Measurements from ENCODE around the gene FSTL4. TPM values are rescaled to one million over a fixed set of nuclear protein-coding genes. Genes with fewer than 3 reads are reported as not detected.
"Not testable (repeated sequence)": the region's sequence is repeated elsewhere in the genome, so short reads cannot be mapped to it uniquely, and the experiment has no call there.

Gene FSTL4
- total and polyA plus RNA-seq, 2 donors, result 0.99 to 1.2 TPM

DNA sequence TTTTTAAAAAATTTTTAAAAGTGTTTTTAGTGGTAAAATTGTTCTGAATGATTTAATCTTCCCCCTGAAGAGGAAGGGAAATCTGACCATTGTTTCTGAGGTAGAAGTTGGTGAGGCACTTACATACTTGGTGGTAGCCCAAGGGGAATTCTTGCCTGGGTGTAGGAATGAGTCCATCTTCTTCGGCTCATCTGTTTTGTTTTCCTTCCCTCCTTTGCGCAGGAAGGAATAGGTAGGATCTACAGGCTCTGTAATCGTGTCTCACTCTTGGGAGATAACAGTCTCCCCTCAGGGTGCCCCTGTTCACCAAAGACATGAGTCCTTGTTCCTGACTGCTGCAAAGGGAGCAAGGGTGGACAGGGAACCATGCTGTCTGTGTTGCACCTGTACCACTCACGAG lies 422.5 kb downstream of the FSTL4 start:
- Histone ChIP-seq H3K27ac (ENCODE audit: low read depth in 1 of 2, low read length in 1 of 2) (no peak overlapping the region), H3K4me3 (ENCODE audit: low read length in 2 of 2) (no peak overlapping the region), H3K9me3 (ENCODE audit: control insufficient read depth in 2 of 2, insufficient read depth in 1 of 2, low read length in 1 of 2) (no peaks in the 10 kb centered on the region), H3K4me1 (ENCODE audit: control insufficient read depth in 2 of 2, insufficient read depth in 2 of 2, low read length in 2 of 2) (no peaks in the 10 kb centered on the region), H3K36me3 (ENCODE audit: control insufficient read depth in 2 of 2, insufficient read depth in 2 of 2, low read length in 1 of 2) (peaks cover 0 to 3% of the 10 kb centered on the region in 2 donors), H3K27me3 (ENCODE audit: control insufficient read depth in 2 of 2, insufficient read depth in 1 of 2, low read length in 1 of 2) (peaks cover 0 to 4% of the 10 kb centered on the region in 2 donors)
- WGBS, result 94% methylated on average over 4 of the region's 4 CpGs
- no peak for DNase-seq (ENCODE audit: low read depth in 6 of 9, low spot score in 9 of 9)

DNA sequence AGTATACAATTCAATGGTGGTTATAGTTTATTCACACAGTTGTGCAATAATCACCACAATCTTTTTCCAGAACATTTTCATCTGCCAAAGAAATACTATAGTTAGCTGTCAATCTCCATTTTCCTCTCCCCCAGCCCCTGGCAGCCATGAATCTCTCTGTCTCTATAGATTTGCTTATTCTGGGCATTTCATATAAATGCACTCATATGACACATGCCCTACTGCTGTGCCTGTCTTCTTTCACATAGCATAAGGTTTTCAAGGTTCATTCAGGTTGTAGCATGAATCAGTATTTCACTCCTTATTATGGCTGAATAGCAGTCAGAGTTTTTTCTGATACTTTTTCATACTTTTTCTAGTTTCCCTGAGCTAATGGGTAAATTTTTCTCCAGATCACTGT lies 432.9 kb downstream of the FSTL4 start:
- no peaks in the 10 kb centered on the region for H3K36me3 ChIP-seq (ENCODE audit: control insufficient read depth in 2 of 2, insufficient read depth in 2 of 2, low read length in 1 of 2)
- no peaks in the 10 kb centered on the region for H3K27me3 ChIP-seq (ENCODE audit: control insufficient read depth in 2 of 2, insufficient read depth in 1 of 2, low read length in 1 of 2)
- no peak overlapping the region for H3K4me3 ChIP-seq (ENCODE audit: low read length in 2 of 2)
- no peak for DNase-seq (ENCODE audit: low read depth in 6 of 9, low spot score in 9 of 9)
- no peaks in the 10 kb centered on the region for H3K4me1 ChIP-seq (ENCODE audit: control insufficient read depth in 2 of 2, insufficient read depth in 2 of 2, low read length in 2 of 2)
- H3K27ac ChIP-seq (ENCODE audit: low read depth in 1 of 2, low read length in 1 of 2), result no peak overlapping the region
- no peaks in the 10 kb centered on the region for H3K9me3 ChIP-seq (ENCODE audit: control insufficient read depth in 2 of 2, insufficient read depth in 1 of 2, low read length in 1 of 2)

DNA sequence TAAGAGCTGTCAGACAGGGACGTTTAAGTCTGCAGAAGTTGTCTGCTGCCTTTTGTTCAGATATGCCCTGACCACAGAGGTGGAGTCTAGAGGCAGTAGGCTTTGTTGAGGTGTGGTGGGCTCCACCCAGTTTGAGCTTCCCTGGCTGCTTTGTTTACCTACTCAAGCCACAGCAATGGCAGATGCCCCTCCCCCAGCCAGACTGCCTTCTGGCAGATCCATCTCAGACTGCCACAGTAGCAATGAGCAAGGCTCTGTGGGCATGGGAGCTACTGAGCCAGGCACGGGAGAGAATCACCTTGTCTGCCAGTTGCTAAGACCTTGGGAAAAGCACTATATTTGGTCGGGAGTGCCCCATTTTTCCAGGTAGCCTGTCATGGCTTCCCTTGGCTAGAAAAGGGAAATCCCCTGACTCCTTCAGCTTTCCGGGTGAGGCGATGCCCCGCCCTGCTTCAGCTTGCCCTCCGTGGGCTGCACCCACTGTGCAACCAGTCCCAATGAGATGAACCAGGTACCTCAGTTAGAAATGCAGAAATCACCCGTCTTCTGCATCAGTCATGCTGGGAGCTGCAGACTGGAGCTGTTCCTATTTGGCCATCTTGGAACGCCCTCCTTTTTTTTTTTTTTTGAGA lies 441.5 kb downstream of the FSTL4 start:
- H3K4me3 ChIP-seq (ENCODE audit: low read length in 2 of 2); H3K4me1 ChIP-seq (ENCODE audit: control insufficient read depth in 2 of 2, insufficient read depth in 2 of 2, low read length in 2 of 2); H3K27me3 ChIP-seq (ENCODE audit: control insufficient read depth in 2 of 2, insufficient read depth in 1 of 2, low read length in 1 of 2); H3K36me3 ChIP-seq (ENCODE audit: control insufficient read depth in 2 of 2, insufficient read depth in 2 of 2, low read length in 1 of 2); H3K9me3 ChIP-seq (ENCODE audit: control insufficient read depth in 2 of 2, insufficient read depth in 1 of 2, low read length in 1 of 2): not testable (repeated sequence)
- peak in 8 of 9 donors; percentile 14 to 83 (median 52) for DNase-seq (ENCODE audit: low read depth in 6 of 9, low spot score in 9 of 9)
- WGBS, result 66% methylated on average over 9 of the region's 9 CpGs
- H3K27ac ChIP-seq (ENCODE audit: low read depth in 1 of 2, low read length in 1 of 2), result peak overlapping the region; percentile 37 to 74

DNA sequence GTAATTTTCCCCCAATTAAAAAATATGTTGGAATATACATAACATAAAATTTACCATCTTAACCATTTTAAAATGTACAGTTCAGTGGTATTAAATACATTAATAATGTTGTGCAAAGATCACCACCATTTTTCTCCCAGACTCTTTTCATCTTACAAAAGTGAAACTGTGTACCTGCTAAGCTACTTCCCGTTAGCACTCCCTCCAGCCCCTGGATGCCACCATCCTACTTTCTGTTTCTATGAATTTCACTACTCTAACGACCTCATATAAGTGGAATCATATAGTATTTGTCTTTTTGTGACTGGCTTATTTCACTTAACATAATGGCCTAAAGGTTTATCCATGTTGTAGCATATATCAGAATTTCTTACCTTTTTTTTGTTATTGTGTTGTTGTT lies 447.6 kb downstream of the FSTL4 start:
- no peaks in the 10 kb centered on the region for H3K4me1 ChIP-seq (ENCODE audit: control insufficient read depth in 2 of 2, insufficient read depth in 2 of 2, low read length in 2 of 2)
- no peak overlapping the region for H3K4me3 ChIP-seq (ENCODE audit: low read length in 2 of 2)
- no peaks in the 10 kb centered on the region for H3K27me3 ChIP-seq (ENCODE audit: control insufficient read depth in 2 of 2, insufficient read depth in 1 of 2, low read length in 1 of 2)
- no peaks in the 10 kb centered on the region for H3K9me3 ChIP-seq (ENCODE audit: control insufficient read depth in 2 of 2, insufficient read depth in 1 of 2, low read length in 1 of 2)
- DNase-seq (ENCODE audit: low read depth in 6 of 9, low spot score in 9 of 9), result no peak
- no peaks in the 10 kb centered on the region for H3K36me3 ChIP-seq (ENCODE audit: control insufficient read depth in 2 of 2, insufficient read depth in 2 of 2, low read length in 1 of 2)
- WGBS, result 20% methylated on average over 2 of the region's 2 CpGs
- no peak overlapping the region for H3K27ac ChIP-seq (ENCODE audit: low read depth in 1 of 2, low read length in 1 of 2)

DNA sequence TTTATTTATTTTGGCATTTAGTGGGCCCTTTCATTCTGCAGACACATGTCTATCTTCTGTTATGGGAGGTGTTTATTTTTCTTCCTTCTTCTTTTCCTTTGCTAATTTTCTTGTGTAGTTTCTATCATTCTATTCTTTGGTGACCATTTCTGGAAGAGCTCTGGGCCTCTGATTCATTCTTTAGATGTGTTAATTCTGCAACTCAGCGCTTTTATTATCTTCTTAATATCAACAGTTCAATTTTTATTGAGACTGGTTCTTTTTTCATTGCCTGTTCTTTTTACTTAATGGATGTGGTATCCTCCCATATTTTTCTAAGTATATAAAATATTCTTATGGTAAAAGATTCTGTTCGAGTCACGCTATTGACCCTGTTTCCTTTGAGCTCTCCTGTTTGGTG lies 448.5 kb downstream of the FSTL4 start:
- Histone ChIP-seq H3K36me3 (ENCODE audit: control insufficient read depth in 2 of 2, insufficient read depth in 2 of 2, low read length in 1 of 2) (no peaks in the 10 kb centered on the region), H3K4me1 (ENCODE audit: control insufficient read depth in 2 of 2, insufficient read depth in 2 of 2, low read length in 2 of 2) (no peaks in the 10 kb centered on the region), H3K9me3 (ENCODE audit: control insufficient read depth in 2 of 2, insufficient read depth in 1 of 2, low read length in 1 of 2) (no peaks in the 10 kb centered on the region), H3K27ac (ENCODE audit: low read depth in 1 of 2, low read length in 1 of 2) (no peak overlapping the region), H3K4me3 (ENCODE audit: low read length in 2 of 2) (no peak overlapping the region), H3K27me3 (ENCODE audit: control insufficient read depth in 2 of 2, insufficient read depth in 1 of 2, low read length in 1 of 2) (no peaks in the 10 kb centered on the region)
- DNase-seq (ENCODE audit: low read depth in 6 of 9, low spot score in 9 of 9), result no peak
- 98% methylated on average over 3 of the region's 3 CpGs for WGBS

DNA sequence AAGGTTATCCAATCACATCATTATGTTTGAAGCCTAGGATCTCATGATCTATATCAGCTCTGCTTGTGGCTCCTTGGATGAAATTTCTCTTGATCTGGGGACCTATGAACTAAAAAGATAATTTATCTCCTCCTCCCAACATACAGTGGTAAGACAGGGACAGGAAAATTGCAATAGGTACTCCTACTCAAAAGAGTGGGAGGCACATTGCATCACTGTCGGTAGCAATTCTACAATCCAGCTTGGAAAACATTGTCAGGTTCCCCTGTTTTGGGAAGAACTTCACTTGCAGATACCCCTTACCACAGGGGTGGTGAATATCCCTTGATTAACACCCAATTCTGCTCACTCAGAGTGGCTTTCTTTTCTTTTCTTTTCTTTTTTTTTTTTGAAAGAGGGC lies 452.8 kb downstream of the FSTL4 start:
- Histone ChIP-seq H3K4me3 (ENCODE audit: low read length in 2 of 2) (no peak overlapping the region), H3K27me3 (ENCODE audit: control insufficient read depth in 2 of 2, insufficient read depth in 1 of 2, low read length in 1 of 2) (no peaks in the 10 kb centered on the region), H3K27ac (ENCODE audit: low read depth in 1 of 2, low read length in 1 of 2) (no peak overlapping the region), H3K36me3 (ENCODE audit: control insufficient read depth in 2 of 2, insufficient read depth in 2 of 2, low read length in 1 of 2) (no peaks in the 10 kb centered on the region), H3K9me3 (ENCODE audit: control insufficient read depth in 2 of 2, insufficient read depth in 1 of 2, low read length in 1 of 2) (no peaks in the 10 kb centered on the region), H3K4me1 (ENCODE audit: control insufficient read depth in 2 of 2, insufficient read depth in 2 of 2, low read length in 2 of 2) (no peaks in the 10 kb centered on the region)
- 97% methylated on average over 1 of the region's 1 CpG for WGBS
- DNase-seq (ENCODE audit: low read depth in 6 of 9, low spot score in 9 of 9), result no peak

DNA sequence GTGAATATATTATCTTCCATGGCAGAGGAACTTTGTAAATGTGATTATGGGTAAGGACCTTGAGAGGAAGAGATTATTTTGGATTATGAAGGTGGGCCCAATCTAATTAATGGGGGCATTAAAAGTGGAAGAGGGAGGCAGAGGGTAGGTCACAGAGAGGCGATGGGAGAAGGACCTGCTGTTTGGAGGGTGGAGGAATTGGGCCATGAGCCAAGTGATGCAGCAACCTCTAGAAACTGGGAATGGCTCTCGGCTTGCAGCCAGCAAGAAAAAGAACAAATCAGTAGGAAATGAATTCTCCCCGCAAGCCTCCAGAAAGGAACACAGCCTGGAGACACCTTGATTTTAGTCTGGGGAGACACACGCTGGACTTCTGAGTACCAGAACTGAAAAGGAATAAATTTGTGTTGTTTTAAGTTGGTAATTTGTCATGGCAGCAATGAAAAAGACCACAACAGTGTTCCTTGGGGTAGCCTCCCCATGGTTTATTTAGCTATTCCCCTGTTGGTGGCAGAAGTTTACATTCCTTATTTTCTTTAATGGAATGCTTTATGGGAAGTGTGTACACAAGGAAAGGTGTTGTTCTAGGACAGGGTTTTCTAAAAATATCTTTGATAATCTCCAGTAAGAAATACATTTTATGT lies 456.9 kb downstream of the FSTL4 start:
- Histone ChIP-seq H3K4me1 (ENCODE audit: control insufficient read depth in 2 of 2, insufficient read depth in 2 of 2, low read length in 2 of 2) (no peaks in the 10 kb centered on the region), H3K27me3 (ENCODE audit: control insufficient read depth in 2 of 2, insufficient read depth in 1 of 2, low read length in 1 of 2) (no peaks in the 10 kb centered on the region), H3K4me3 (ENCODE audit: low read length in 2 of 2) (no peak overlapping the region), H3K9me3 (ENCODE audit: control insufficient read depth in 2 of 2, insufficient read depth in 1 of 2, low read length in 1 of 2) (no peaks in the 10 kb centered on the region), H3K27ac (ENCODE audit: low read depth in 1 of 2, low read length in 1 of 2) (no peak overlapping the region), H3K36me3 (ENCODE audit: control insufficient read depth in 2 of 2, insufficient read depth in 2 of 2, low read length in 1 of 2) (no peaks in the 10 kb centered on the region)
- DNase-seq (ENCODE audit: low read depth in 6 of 9, low spot score in 9 of 9), result no peak
- 96% methylated on average over 4 of the region's 4 CpGs for WGBS

DNA sequence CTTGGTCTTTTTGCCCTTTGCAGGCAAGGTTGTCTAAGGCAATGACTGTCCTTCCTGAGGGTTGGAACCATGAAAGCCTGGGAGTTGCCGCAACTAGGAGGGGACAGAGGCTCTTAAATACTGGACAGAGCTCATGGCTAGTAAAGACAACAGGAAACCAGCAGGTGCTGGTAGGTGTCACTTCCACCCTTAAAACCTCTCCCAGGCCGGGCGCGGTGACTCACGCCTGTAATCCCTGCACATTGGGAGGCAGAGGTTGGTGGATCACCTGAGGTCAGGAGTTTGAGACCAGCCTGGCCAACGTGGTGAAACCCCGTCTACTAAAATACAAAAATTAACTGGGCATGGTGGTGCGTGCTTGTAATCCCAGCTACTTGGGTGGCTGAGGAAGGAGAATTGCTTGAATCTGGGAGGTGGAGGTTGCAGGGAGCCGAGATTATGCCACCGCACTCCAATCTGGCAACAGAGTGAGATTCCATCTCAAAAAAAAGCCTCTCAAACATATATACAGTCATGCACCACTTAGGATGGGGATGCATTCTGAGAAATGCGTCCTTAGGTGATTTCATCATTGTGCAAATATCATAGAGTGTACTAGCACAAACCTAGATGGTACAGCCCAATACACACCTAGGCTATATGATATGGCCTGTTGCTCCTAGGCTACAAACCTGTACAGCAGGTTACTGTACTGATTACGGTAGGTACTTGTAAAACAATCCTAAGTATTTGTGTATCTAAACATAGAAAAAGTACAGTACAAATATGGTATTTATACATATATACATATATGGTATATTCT lies 457.9 kb downstream of the FSTL4 start:
- 97% methylated on average over 12 of the region's 12 CpGs for WGBS
- Histone ChIP-seq H3K27ac (ENCODE audit: low read depth in 1 of 2, low read length in 1 of 2) (no peak overlapping the region), H3K4me3 (ENCODE audit: low read length in 2 of 2) (no peak overlapping the region), H3K9me3 (ENCODE audit: control insufficient read depth in 2 of 2, insufficient read depth in 1 of 2, low read length in 1 of 2) (no peaks in the 10 kb centered on the region), H3K36me3 (ENCODE audit: control insufficient read depth in 2 of 2, insufficient read depth in 2 of 2, low read length in 1 of 2) (no peaks in the 10 kb centered on the region), H3K4me1 (ENCODE audit: control insufficient read depth in 2 of 2, insufficient read depth in 2 of 2, low read length in 2 of 2) (no peaks in the 10 kb centered on the region), H3K27me3 (ENCODE audit: control insufficient read depth in 2 of 2, insufficient read depth in 1 of 2, low read length in 1 of 2) (no peaks in the 10 kb centered on the region)
- DNase-seq (ENCODE audit: low read depth in 6 of 9, low spot score in 9 of 9), result no peak

DNA sequence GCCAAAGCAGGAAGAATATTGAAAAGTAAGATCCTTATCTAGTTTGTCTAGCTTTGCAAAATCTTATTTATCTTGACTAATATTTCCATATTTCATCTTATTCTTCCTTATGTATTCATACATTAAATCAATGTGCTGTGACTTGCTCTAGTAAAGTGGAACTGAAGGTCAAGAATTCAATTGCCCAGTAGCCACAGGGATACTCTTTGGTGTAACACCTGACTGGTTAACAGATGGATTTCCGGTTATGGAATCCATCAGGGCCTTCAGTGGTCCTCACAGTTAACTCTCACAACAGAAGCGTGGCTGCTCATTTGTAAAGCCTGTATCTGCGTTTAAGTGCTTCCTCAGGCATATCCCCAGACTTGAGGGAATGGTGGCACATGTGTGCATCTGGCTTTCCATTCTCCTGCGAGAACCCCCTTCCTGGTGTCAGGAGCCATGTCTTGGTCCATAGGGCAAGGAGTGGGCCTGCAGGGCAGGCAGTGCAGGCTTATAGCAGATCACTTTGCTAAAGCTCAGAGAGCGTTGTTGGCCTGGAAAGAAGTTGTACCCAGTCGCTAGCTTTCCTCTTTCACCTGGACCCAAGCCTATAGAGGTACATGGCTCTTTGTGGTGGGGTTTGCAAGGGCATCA lies 461.3 kb downstream of the FSTL4 start:
- H3K36me3 ChIP-seq (ENCODE audit: control insufficient read depth in 2 of 2, insufficient read depth in 2 of 2, low read length in 1 of 2), result no peaks in the 10 kb centered on the region
- 98% methylated on average over 6 of the region's 6 CpGs for WGBS
- no peaks in the 10 kb centered on the region for H3K27me3 ChIP-seq (ENCODE audit: control insufficient read depth in 2 of 2, insufficient read depth in 1 of 2, low read length in 1 of 2)
- no peak overlapping the region for H3K27ac ChIP-seq (ENCODE audit: low read depth in 1 of 2, low read length in 1 of 2)
- DNase-seq (ENCODE audit: low read depth in 6 of 9, low spot score in 9 of 9), result no peak
- H3K9me3 ChIP-seq (ENCODE audit: control insufficient read depth in 2 of 2, insufficient read depth in 1 of 2, low read length in 1 of 2), result no peaks in the 10 kb centered on the region
- H3K4me3 ChIP-seq (ENCODE audit: low read length in 2 of 2), result no peak overlapping the region
- H3K4me1 ChIP-seq (ENCODE audit: control insufficient read depth in 2 of 2, insufficient read depth in 2 of 2, low read length in 2 of 2), result peaks cover 10 to 16% of the 10 kb centered on the region in 2 donors

Measured in thymus (tissue), 11 donors.